ENCODE measurements around the gene GNL3L.

DNA sequence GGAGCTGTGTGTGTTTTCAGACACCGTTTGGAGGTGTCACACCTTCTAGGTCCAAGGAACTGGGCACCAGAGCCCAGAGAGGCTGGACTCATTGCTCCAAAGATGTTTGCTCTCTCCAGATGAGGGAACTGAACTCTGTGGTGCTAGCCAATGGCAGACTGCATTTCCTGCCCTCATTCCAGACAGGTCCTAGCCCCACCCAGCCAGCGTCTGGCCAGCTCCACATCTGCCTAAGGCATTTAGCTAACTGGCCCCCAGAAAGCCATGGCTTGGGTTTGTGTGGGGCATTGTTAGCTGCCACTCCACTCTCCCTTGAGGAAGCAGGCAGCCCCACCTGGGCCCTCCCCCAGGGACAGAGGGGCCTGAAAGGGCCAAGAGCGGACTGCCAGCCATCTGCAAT is 45.4 kb upstream of the GNL3L start:
- TF ChIP-seq, protein P1, sequence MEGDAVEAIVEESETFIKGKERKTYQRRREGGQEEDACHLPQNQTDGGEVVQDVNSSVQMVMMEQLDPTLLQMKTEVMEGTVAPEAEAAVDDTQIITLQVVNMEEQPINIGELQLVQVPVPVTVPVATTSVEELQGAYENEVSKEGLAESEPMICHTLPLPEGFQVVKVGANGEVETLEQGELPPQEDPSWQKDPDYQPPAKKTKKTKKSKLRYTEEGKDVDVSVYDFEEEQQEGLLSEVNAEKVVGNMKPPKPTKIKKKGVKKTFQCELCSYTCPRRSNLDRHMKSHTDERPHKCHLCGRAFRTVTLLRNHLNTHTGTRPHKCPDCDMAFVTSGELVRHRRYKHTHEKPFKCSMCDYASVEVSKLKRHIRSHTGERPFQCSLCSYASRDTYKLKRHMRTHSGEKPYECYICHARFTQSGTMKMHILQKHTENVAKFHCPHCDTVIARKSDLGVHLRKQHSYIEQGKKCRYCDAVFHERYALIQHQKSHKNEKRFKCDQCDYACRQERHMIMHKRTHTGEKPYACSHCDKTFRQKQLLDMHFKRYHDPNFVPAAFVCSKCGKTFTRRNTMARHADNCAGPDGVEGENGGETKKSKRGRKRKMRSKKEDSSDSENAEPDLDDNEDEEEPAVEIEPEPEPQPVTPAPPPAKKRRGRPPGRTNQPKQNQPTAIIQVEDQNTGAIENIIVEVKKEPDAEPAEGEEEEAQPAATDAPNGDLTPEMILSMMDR (IDR thresholded peaks at IDR 0.05; ENCODE audit: low read depth, low read length) = no peak
- TF ChIP-seq EZH2phosphoT487 (IDR thresholded peaks at IDR 0.05; ENCODE audit: low read depth) = no peak
